ENCODE measurements around the gene LRRC63.

Gene LRRC63

DNA sequence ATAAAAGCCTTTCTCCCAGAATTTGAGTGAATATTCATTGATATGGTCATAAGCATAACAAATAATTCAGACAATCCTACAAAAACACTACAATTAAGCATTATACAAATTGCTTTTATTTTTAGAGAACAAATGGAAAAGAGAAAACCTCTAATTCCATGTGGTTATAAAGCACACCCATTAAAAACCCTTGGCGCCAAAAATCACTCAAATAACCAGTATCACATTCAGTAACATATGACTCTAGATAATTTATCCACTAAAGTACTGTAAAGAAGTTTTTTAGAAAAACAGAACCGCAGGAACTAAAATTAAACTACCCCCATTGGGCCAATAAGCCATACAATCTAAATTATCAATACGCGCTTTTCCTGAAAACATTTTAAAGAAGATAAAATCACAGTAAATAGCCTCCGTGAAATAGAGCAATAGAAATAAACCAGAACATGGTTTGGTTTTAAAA is 30.3 kb upstream of the LRRC63 start:
- no peak overlapping the region for H3K4me3 ChIP-seq (ENCODE audit: low read length)
- TF ChIP-seq, protein P1, sequence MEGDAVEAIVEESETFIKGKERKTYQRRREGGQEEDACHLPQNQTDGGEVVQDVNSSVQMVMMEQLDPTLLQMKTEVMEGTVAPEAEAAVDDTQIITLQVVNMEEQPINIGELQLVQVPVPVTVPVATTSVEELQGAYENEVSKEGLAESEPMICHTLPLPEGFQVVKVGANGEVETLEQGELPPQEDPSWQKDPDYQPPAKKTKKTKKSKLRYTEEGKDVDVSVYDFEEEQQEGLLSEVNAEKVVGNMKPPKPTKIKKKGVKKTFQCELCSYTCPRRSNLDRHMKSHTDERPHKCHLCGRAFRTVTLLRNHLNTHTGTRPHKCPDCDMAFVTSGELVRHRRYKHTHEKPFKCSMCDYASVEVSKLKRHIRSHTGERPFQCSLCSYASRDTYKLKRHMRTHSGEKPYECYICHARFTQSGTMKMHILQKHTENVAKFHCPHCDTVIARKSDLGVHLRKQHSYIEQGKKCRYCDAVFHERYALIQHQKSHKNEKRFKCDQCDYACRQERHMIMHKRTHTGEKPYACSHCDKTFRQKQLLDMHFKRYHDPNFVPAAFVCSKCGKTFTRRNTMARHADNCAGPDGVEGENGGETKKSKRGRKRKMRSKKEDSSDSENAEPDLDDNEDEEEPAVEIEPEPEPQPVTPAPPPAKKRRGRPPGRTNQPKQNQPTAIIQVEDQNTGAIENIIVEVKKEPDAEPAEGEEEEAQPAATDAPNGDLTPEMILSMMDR (IDR thresholded peaks at IDR 0.05; ENCODE audit: insufficient read depth, low read depth, low read length, missing control alignments): no peak

GRCh38 chr13:46181840-46182490 is 29.8 kb upstream of the LRRC63 start, which contains the start of gene LCP1:
Gene LCP1, minus strand, starts transcription at chr13:46182177. Its CDS starts 22,515 bp downstream, at chr13:46159662.
- H3K4me3 ChIP-seq (ENCODE audit: low read length): no peak within 1 kb of the TSS
- TF ChIP-seq, protein P1 (IDR thresholded peaks at IDR 0.05; ENCODE audit: insufficient read depth, low read depth, low read length, missing control alignments): no peak
- DNase-seq (ENCODE audit: low read depth): no peak

More for the DNA sequence above, 30.3 kb upstream of the LRRC63 start:
- no peak for DNase-seq (ENCODE audit: low read depth)

DNA sequence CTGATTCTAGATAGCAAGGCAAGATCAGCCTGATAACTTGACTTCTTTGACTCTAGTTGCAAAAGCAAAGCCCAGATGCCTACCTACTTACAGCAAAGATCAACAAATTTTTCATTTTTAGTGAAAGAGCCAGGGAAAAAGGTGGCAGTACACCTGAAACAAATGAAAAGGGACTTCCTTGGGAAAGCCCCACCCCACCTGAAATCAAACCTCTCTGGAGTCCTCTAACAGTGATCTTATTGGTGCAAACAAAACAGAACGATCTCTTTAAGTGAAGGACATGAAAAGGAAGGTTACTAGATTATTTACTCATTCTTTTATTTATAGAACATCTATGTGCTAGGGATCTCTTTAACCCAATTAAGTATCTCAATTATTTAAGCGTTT is 29.2 kb upstream of the LRRC63 start:
- no peak overlapping the region for H3K4me3 ChIP-seq (ENCODE audit: low read length)
- TF ChIP-seq, protein P1 (IDR thresholded peaks at IDR 0.05; ENCODE audit: insufficient read depth, low read depth, low read length, missing control alignments): no peak
- DNase-seq (ENCODE audit: low read depth): no peak

DNA sequence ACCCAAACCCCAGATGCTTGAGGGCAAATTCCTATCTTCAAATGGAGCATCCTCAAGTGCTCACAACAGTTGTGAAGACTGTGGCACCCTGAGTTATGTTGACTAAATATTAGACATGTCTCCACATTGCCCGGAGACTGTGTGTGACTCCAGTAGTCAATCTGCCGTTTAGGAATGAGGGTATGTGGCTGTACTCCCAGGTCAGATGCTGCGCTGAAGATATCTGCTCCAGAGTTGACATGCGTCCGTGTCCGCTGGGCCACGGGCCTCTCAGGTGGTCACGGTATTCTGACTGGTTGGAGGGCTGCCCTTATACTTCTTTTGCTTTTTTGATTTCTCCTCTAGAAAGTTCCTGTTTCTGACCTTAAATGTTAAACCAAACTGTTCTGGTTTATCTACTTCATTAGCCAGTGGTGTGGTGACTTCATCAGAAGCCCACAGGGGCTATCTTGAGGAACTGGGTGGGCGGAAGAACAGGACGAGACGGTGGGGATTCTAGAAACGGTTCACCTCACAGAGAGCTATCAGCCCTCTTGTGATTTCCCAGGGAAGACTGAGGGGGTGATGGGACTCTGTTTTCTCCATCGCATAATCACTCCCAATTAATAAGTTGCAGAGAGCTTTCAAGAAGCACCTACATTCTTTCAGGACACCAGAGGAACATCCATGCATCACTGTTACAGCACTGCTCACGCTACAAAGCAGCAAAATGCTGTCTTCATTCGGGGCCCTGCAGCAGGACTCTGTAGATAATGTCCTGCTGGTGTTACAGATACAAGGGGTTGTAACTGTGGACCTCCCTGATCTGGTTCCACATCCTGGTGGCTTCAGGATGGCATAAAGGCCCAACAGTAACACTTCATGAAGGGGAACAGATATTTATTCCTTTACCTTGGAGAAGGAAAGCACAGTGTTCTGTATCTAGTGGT is 28.4 kb upstream of the LRRC63 start:
- TF ChIP-seq, protein P1 (IDR thresholded peaks at IDR 0.05; ENCODE audit: insufficient read depth, low read depth, low read length, missing control alignments): no peak

GRCh38 chr13:46184277-46184699 is 27.4 kb upstream of the LRRC63 start:
- H3K4me3 ChIP-seq (ENCODE audit: low read length): no peak overlapping the region
- DNase-seq (ENCODE audit: low read depth): no peak
- TF ChIP-seq, protein P1 (IDR thresholded peaks at IDR 0.05; ENCODE audit: insufficient read depth, low read depth, low read length, missing control alignments): peak; percentile 14

More for the DNA sequence above, 28.4 kb upstream of the LRRC63 start:
- no peak overlapping the region for H3K4me3 ChIP-seq (ENCODE audit: low read length)
- no peak for DNase-seq (ENCODE audit: low read depth)

DNA sequence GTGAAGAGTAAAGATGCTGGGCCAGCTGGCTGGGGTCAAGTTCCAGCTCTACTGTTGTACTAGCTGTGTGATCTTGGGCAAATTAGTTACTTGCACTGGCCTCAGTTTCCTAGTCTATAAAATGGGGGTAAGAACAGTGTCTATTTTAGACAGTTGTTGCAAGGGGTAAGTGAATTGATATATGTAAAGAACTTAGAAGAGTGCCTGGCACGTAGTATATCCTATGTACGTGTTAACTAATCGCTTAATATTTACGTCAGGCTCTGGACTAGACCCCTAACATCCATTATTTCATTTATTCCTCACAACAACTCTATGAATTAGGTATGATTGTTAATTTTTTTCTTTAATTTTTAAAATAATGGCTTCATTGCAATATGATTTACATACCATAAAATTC is 26.1 kb upstream of the LRRC63 start:
- TF ChIP-seq, protein P1 (IDR thresholded peaks at IDR 0.05; ENCODE audit: insufficient read depth, low read depth, low read length, missing control alignments): no peak
- DNase-seq (ENCODE audit: low read depth): no peak

More for the DNA sequence above, 26.1 kb upstream of the LRRC63 start:
- no peak overlapping the region for H3K4me3 ChIP-seq (ENCODE audit: low read length)

Data from epithelial cell of esophagus (primary cell).